Liver (tissue), 3 donors: Measurements from ENCODE around the gene AJUBA.

Experiments
- ATF3 ChIP-seq: IDR thresholded peaks from 2 replicates; pipeline ENCODE4 v1.6.1; 2016; ENCODE audit warnings: antibody characterized with exemption
- EGR1 ChIP-seq, 2 donors: IDR thresholded peaks; 2 replicates each; pipeline ENCODE4 v1.6.1; 2016 to 2018; ENCODE audit warnings: antibody characterized with exemption in 2 of 2, low read depth in 2 of 2
- FOXA1 ChIP-seq: IDR thresholded peaks from 2 replicates; pipeline ENCODE4 v1.6.1; 2016; ENCODE audit warnings: antibody characterized with exemption
- GABPA ChIP-seq, 2 donors: IDR thresholded peaks in 1 of 2; conservative IDR thresholded peaks in 1 of 2; 2 replicates each; pipeline ENCODE4 v1.6.1; 2016; ENCODE audit warnings: antibody characterized with exemption in 2 of 2, mild to moderate bottlenecking in 1 of 2, moderate library complexity in 1 of 2
- JUND ChIP-seq, 2 donors: IDR thresholded peaks; 2 replicates each; pipeline ENCODE4 v1.6.1; 2016; ENCODE audit warnings: antibody characterized with exemption in 2 of 2
- MAX ChIP-seq: IDR thresholded peaks from 2 replicates; pipeline ENCODE4 v1.6.1; 2016; ENCODE audit warnings: antibody characterized with exemption
- NR2F2 ChIP-seq: IDR thresholded peaks from 2 replicates; pipeline ENCODE4 v1.6.1; 2016; ENCODE audit warnings: antibody characterized with exemption
- RAD21 ChIP-seq, 2 donors: IDR thresholded peaks; 2 replicates each; pipeline ENCODE4 v1.6.1; 2016; ENCODE audit warnings: antibody characterized with exemption in 2 of 2, mild to moderate bottlenecking in 2 of 2
- TAF1 ChIP-seq: conservative IDR thresholded peaks from 2 replicates; pipeline ENCODE4 v1.6.1; 2016; ENCODE audit warnings: antibody characterized with exemption, mild to moderate bottlenecking
- YY1 ChIP-seq: IDR thresholded peaks from 2 replicates; pipeline ENCODE4 v1.6.1; 2016; ENCODE audit warnings: antibody characterized with exemption, mild to moderate bottlenecking
- ZBTB33 ChIP-seq: IDR thresholded peaks from 2 replicates; pipeline ENCODE4 v1.6.1; 2016; ENCODE audit warnings: antibody characterized with exemption
- TF ChIP-seq, protein P1 (sequence below): fragments of 150-350 bp; IDR thresholded peaks from 2 replicates; pipeline ENCODE4 v1.5.1; 2017; ENCODE audit warnings: improper control_type of control experiment, low read depth, low read length; ENCODE audit not compliant: missing input control
- TF ChIP-seq, protein P2 (sequence below): IDR thresholded peaks from 2 replicates; pipeline ENCODE4 v1.6.1; 2016; ENCODE audit warnings: antibody characterized with exemption, mild to moderate bottlenecking
- donor health status: healthy.
- donor health status: healthy.

DNA sequence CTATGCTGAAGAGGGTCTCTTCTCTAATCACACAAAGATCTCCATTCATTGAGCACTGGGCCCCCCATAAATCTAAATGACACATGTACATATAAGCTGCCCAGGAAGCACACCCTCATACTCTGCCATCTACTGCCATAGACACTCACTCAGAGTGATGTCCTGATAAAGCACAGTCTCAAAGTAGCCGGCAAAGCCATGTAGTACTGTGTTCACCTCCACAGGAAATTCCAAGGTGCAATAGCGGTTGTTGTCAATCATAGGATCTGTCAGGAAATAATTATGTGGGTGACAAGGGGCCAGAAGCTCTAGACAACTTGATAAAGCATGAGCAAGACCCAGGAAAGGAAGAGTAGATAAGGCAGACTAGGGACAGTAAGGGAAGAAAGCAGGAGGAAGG lies 60.1 kb downstream of the AJUBA start:
- TF ChIP-seq, protein P1, sequence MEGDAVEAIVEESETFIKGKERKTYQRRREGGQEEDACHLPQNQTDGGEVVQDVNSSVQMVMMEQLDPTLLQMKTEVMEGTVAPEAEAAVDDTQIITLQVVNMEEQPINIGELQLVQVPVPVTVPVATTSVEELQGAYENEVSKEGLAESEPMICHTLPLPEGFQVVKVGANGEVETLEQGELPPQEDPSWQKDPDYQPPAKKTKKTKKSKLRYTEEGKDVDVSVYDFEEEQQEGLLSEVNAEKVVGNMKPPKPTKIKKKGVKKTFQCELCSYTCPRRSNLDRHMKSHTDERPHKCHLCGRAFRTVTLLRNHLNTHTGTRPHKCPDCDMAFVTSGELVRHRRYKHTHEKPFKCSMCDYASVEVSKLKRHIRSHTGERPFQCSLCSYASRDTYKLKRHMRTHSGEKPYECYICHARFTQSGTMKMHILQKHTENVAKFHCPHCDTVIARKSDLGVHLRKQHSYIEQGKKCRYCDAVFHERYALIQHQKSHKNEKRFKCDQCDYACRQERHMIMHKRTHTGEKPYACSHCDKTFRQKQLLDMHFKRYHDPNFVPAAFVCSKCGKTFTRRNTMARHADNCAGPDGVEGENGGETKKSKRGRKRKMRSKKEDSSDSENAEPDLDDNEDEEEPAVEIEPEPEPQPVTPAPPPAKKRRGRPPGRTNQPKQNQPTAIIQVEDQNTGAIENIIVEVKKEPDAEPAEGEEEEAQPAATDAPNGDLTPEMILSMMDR, result no peak
- TF ChIP-seq EGR1 (IDR thresholded peaks at IDR 0.05; ENCODE audit: low read depth in 2 of 2) (no peak), ATF3 (no peak), YY1 (no peak), FOXA1 (no peak), TAF1 (no peak), MAX (no peak), JUND (IDR thresholded peaks at IDR 0.05) (no peak), RAD21 (IDR thresholded peaks at IDR 0.05) (no peak), NR2F2 (no peak), GABPA (IDR thresholded peaks at IDR 0.05 in 1 of 2, conservative IDR thresholded peaks at IDR 0.05 in 1 of 2) (no peak), ZBTB33 (no peak)
- TF ChIP-seq, protein P2, sequence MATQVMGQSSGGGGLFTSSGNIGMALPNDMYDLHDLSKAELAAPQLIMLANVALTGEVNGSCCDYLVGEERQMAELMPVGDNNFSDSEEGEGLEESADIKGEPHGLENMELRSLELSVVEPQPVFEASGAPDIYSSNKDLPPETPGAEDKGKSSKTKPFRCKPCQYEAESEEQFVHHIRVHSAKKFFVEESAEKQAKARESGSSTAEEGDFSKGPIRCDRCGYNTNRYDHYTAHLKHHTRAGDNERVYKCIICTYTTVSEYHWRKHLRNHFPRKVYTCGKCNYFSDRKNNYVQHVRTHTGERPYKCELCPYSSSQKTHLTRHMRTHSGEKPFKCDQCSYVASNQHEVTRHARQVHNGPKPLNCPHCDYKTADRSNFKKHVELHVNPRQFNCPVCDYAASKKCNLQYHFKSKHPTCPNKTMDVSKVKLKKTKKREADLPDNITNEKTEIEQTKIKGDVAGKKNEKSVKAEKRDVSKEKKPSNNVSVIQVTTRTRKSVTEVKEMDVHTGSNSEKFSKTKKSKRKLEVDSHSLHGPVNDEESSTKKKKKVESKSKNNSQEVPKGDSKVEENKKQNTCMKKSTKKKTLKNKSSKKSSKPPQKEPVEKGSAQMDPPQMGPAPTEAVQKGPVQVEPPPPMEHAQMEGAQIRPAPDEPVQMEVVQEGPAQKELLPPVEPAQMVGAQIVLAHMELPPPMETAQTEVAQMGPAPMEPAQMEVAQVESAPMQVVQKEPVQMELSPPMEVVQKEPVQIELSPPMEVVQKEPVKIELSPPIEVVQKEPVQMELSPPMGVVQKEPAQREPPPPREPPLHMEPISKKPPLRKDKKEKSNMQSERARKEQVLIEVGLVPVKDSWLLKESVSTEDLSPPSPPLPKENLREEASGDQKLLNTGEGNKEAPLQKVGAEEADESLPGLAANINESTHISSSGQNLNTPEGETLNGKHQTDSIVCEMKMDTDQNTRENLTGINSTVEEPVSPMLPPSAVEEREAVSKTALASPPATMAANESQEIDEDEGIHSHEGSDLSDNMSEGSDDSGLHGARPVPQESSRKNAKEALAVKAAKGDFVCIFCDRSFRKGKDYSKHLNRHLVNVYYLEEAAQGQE, result no peak
